WERI-Rb-1 (cell line): ENCODE results near the gene LIN37.
A peak's percentile ranks its signal among the peaks of the same experiment; 100 is the strongest.

Source experiments
- DNase-seq: peaks from one replicate; pipeline ENCODE4 v3.0.0-alpha.2; 2020
- H3K27ac ChIP-seq: fragments of 250-450 bp; sonication (Bioruptor Pico); 2 replicates; pipeline ENCODE4 v1.5.1; 2020; ENCODE audit warnings: mild to moderate bottlenecking, moderate library complexity
- H3K27me3 ChIP-seq: fragments of 250-450 bp; sonication (Bioruptor Pico); 2 replicates; pipeline ENCODE4 v1.5.1; 2021; ENCODE audit warnings: mild to moderate bottlenecking, low read depth, moderate library complexity; ENCODE audit not compliant: insufficient read depth, severe bottlenecking
- H3K36me3 ChIP-seq: fragments of 250-450 bp; sonication (Bioruptor Pico); 2 replicates; pipeline ENCODE4 v1.5.1; 2020; ENCODE audit warnings: mild to moderate bottlenecking, moderate library complexity
- H3K4me3 ChIP-seq: 2 replicates; pipeline ENCODE4 v1.5.1; 2011; ENCODE audit warnings: low read depth, mild to moderate bottlenecking, control low read depth, low read length
- H3K9me3 ChIP-seq: fragments of 250-450 bp; sonication (Bioruptor Pico); 2 replicates; pipeline ENCODE4 v1.5.1; 2021; ENCODE audit warnings: mild to moderate bottlenecking, moderate library complexity; ENCODE audit not compliant: severe bottlenecking
- CTCF ChIP-seq: IDR thresholded peaks from 2 replicates; pipeline ENCODE4 v1.5.1; 2011; ENCODE audit warnings: low read depth, mild to moderate bottlenecking, control low read depth, inconsistent platforms, low read length

LIN37 gene

DNA sequence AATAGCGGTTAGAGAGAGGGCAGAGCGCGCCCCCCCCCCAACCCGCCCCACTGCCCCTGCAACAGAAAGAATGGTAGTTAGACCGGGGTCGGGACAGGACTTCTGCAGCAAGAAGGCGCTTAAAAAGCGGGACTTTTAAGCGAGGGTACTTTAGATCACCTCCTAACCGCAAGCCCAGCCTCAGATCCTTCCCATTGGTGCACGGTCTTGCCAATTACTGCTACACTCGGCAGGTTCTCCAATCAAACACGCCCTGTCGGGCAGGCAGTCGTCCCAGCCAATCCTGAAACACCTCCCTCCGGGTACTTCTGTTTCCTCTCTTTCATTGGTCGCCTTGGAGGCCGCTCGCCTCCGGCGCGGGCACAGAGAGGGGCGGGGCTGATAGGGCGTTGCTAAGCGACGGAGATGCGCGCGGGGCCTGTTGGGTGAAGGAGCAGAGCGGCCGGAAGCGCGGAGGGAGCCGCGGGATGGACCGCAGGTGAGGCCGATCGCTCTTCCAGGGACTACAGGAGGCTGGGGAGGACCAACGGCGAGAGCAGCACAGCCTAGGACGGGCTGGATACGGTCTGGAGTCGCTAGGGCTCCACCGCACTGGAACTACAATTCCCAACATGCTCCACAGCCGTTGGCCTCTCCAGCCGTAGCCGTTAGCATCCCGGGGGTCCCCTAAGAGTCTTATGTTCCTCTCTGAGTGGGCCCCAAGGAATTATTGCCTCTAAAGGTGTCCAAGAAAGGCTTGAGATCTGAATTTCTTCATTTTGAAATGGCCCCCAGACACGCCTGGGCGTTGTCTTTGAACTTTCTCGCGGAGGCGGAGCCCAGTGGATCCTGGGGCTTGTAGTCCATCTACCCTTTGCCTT, 9.6 kb downstream of the LIN37 start, which contains the start of gene PROSER3:
Gene PROSER3 (plus strand): TSS at position 428 of the 860 bp plus-strand sequence. CDS start 40 bp downstream, at position 468.
- no peak for TF ChIP-seq CTCF
- H3K27ac ChIP-seq, result peak within 1 kb of the TSS; percentile 97
- DNase-seq, result peak; percentile 99
- peak within 1 kb of the TSS; percentile 100 for H3K4me3 ChIP-seq
- H3K27me3 ChIP-seq, result no peaks in the 10 kb centered on the region
- no peaks in the 10 kb centered on the region for H3K9me3 ChIP-seq
- H3K36me3 ChIP-seq, result peaks cover 48% of the 10 kb centered on the region

- TF ChIP-seq CTCF, result no peak
- Histone ChIP-seq H3K27me3 (no peaks in the 10 kb centered on the region), H3K9me3 (no peaks in the 10 kb centered on the region), H3K4me3 (no peak overlapping the region), H3K27ac (no peak overlapping the region), H3K36me3 (peaks cover 42% of the 10 kb centered on the region)
- DNase-seq, result no peak
Observed at GRCh38 chr19:35759697-35760096, 11.3 kb downstream of the LIN37 start.

GRCh38 chr19:35760711-35761349, 12.5 kb downstream of the LIN37 start:
- no peaks in the 10 kb centered on the region for H3K9me3 ChIP-seq
- no peaks in the 10 kb centered on the region for H3K27me3 ChIP-seq
- H3K36me3 ChIP-seq, result peaks cover 53% of the 10 kb centered on the region
- DNase-seq, result no peak
- H3K4me3 ChIP-seq, result no peak overlapping the region
- TF ChIP-seq CTCF, result no peak
- H3K27ac ChIP-seq, result no peak overlapping the region

- no peak for TF ChIP-seq CTCF
- Histone ChIP-seq H3K36me3 (peaks cover 61% of the 10 kb centered on the region), H3K9me3 (no peaks in the 10 kb centered on the region), H3K4me3 (no peak overlapping the region), H3K27me3 (no peaks in the 10 kb centered on the region), H3K27ac (no peak overlapping the region)
- DNase-seq, result no peak
Observed at GRCh38 chr19:35764432-35765315, 16.3 kb downstream of the LIN37 start.

- H3K4me3 ChIP-seq, result no peak overlapping the region
- no peak for DNase-seq
- H3K27me3 ChIP-seq, result no peaks in the 10 kb centered on the region
- H3K9me3 ChIP-seq, result no peaks in the 10 kb centered on the region
- no peak for TF ChIP-seq CTCF
- H3K36me3 ChIP-seq, result peaks cover 42% of the 10 kb centered on the region
- no peak overlapping the region for H3K27ac ChIP-seq
Observed at GRCh38 chr19:35766571-35767104, 18.3 kb downstream of the LIN37 start.
